HepG2 (cell line): ENCODE measurements around the gene GAL3ST2. TPM values are rescaled to one million over a fixed set of nuclear protein-coding genes. Genes with fewer than 3 reads are reported as not detected.
A peak's percentile ranks its signal among the peaks of the same experiment; 100 is the strongest.

Source experiments
- ASH2L ChIP-seq: fragments of 300-600, 200-600 bp; sonication (generic); IDR thresholded peaks from 2 replicates; pipeline ENCODE4 v1.7.0; 2017; ENCODE audit warnings: low read depth, mild to moderate bottlenecking, moderate library complexity, mixed read lengths, low read length; ENCODE audit not compliant: insufficient read length
- BORCS8-MEF2B ChIP-seq: sonication (generic); formaldehyde crosslinking; IDR thresholded peaks from 2 replicates; pipeline ENCODE4 v1.8.0; 2022; ENCODE audit warnings: mild to moderate bottlenecking, missing genetic modification reagents
- DNMT3B ChIP-seq: conservative IDR thresholded peaks from 2 replicates; pipeline ENCODE4 v1.6.1; 2016; ENCODE audit warnings: missing biosample characterization, control low read depth
- HMG20A ChIP-seq: IDR thresholded peaks from 2 replicates; pipeline ENCODE4 v1.6.1; 2016; ENCODE audit warnings: borderline replicate concordance
- HNF1B ChIP-seq: sonication (generic); formaldehyde crosslinking; IDR thresholded peaks from 2 replicates; pipeline ENCODE4 v1.5.1; 2020; ENCODE audit warnings: mild to moderate bottlenecking, moderate library complexity, missing genetic modification reagents
- HNRNPL ChIP-seq: fragments of 200-400 bp; formaldehyde crosslinking; IDR thresholded peaks from 2 replicates; pipeline ENCODE4 v1.6.1; 2017; ENCODE audit warnings: mild to moderate bottlenecking, low read depth, low read length
- MAX ChIP-seq: IDR thresholded peaks from 2 replicates; pipeline ENCODE4 v1.6.1; 2012; ENCODE audit warnings: inconsistent platforms
- TSC22D2 ChIP-seq: sonication (generic); formaldehyde crosslinking; IDR thresholded peaks from 2 replicates; pipeline ENCODE4 v1.5.1; 2020; ENCODE audit warnings: missing genetic modification reagents, mild to moderate bottlenecking, borderline replicate concordance
- ZNF138 ChIP-seq: sonication (generic); formaldehyde crosslinking; IDR thresholded peaks from 2 replicates; pipeline ENCODE4 v1.5.0; 2020; ENCODE audit warnings: mild to moderate bottlenecking, low read depth, missing genetic modification reagents
- ZNF296 ChIP-seq: sonication (generic); formaldehyde crosslinking; conservative IDR thresholded peaks from 2 replicates; pipeline ENCODE4 v1.5.0; 2020; ENCODE audit warnings: mild to moderate bottlenecking, missing genetic modification reagents
- ZNF546 ChIP-seq: sonication (generic); formaldehyde crosslinking; conservative IDR thresholded peaks from 2 replicates; pipeline ENCODE4 v1.8.1; 2023; ENCODE audit warnings: mild to moderate bottlenecking, missing genetic modification reagents
- ZNF562 ChIP-seq: sonication (generic); formaldehyde crosslinking; IDR thresholded peaks from 2 replicates; pipeline ENCODE4 v1.8.0; 2022; ENCODE audit warnings: missing genetic modification reagents, borderline replicate concordance
- ZNF768 ChIP-seq: sonication (generic); formaldehyde crosslinking; IDR thresholded peaks from 2 replicates; pipeline ENCODE4 v1.4.0; 2020; ENCODE audit warnings: missing genetic modification reagents
- ZNF883 ChIP-seq: sonication (generic); formaldehyde crosslinking; IDR thresholded peaks from 2 replicates; pipeline ENCODE4 v1.5.1; 2020; ENCODE audit warnings: mild to moderate bottlenecking, missing genetic modification reagents; ENCODE audit errors: not compliant biosample characterization
- polyA plus RNA-seq, 8 experiments: library from polyadenylated mRNA; depleted of rRNA in 3 of 8; stranded (reverse) in 7 of 8; unstranded in 1 of 8; fragments of >200 nt; fragmentation: Illumina TruSeq in 4 of 8; extraction: Trizol in 4 of 8; gene quantifications; 2 replicates each; pipeline versions ENCODE4 v1.2.1 to v1.2.3, GENCODE V29; 2011 to 2016; ENCODE audit warnings: low read depth in 4 of 8, missing spikeins in 1 of 8, mixed read lengths in 1 of 8; ENCODE audit not compliant: insufficient read depth in 1 of 8
- total RNA-seq, 5 experiments: library from RNA; depleted of rRNA; stranded (reverse); fragments of >200 nt; fragmentation: Illumina TruSeq; extraction: Trizol; gene quantifications; 2 replicates each; pipeline ENCODE4 v1.2.3, GENCODE V29; 2016; ENCODE audit warnings: low read depth in 1 of 5
- TF ChIP-seq, protein P1 (sequence below), 2 experiments: IDR thresholded peaks; 2 replicates each; pipeline ENCODE4 v1.6.1; 2011 to 2012; ENCODE audit warnings: low read length in 2 of 2, borderline replicate concordance in 1 of 2, low read depth in 1 of 2, mild to moderate bottlenecking in 1 of 2, moderate library complexity in 1 of 2
- TF ChIP-seq, protein P2 (sequence below): sonication (generic); formaldehyde crosslinking; IDR thresholded peaks from 2 replicates; pipeline ENCODE4 v1.5.0; 2020; ENCODE audit warnings: mild to moderate bottlenecking, missing genetic modification reagents, moderate library complexity
- TF ChIP-seq, protein P3 (sequence below): sonication (generic); formaldehyde crosslinking; IDR thresholded peaks from 2 replicates; pipeline ENCODE4 v1.8.0; 2022; ENCODE audit warnings: low read depth, missing genetic modification reagents
- TF ChIP-seq, protein P4 (sequence below): sonication (generic); formaldehyde crosslinking; IDR thresholded peaks from 2 replicates; pipeline ENCODE4 v1.4.0; 2020; ENCODE audit warnings: missing genetic modification reagents, borderline replicate concordance

The GAL3ST2 gene
- total and polyA plus RNA-seq, 2 of the 13 experiments (the other 11 are each of a cell fraction or from before 2014, with no cell fraction given): 0.17 to 0.20 TPM

DNA sequence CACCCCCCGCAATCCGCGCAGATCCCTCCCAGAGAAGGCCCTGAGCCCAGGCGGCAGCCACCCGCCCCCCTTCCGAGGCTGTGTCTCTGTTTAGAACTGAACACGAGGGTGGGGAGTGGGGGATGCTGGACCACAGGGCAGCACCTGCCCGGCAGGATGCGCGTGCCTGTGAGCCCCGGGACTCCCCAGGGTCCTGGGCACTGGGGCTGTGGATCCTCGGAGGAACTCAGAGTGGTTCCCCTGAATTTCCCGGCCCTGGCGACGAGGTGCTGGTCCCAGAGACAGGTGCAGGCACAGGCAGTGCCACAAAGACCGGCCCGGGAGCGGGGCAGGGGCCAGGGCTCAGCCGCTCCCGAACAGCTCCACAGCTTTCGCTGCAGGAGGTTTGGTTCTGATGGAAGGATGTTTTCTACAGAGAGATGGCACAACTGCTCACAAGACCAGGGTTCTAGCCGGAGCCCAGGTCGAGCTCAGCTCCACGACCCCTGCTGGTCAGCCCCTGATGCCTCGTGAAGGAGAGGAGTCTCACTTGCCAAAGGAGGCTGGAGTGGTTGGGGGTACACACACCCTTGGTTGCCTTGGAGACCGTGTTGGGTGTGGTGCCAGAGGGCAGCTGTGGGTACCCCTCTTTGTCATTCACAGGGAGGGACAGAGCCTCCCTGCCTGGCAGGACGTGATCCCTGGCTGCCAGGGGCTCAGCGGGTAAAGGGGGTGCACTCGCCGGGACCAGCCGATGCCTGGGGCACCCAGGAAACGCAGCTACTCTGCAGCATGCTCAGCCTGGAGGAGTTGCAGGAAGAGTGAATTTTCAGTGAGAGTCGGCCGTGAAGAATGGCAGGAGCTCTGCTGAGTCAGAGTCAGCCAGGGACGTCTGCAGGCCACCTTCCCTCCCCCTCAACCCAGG lies 28.0 kb downstream of the GAL3ST2 start (continued):
- TF ChIP-seq ASH2L (no peak), HMG20A (no peak), ZNF562 (no peak), BORCS8-MEF2B (CRISPR knock-in tag) (peak; percentile 56; the same call in 1 of the 2 replicates), HNRNPL (peak; percentile 56; the same call in 1 of the 2 replicates), HNF1B (CRISPR knock-in tag) (no peak), MAX (no peak), ZNF296 (CRISPR knock-in tag) (0 out of 2 replicates have a peak, but pooled peaks have one; percentile 13), ZNF883 (CRISPR knock-in tag) (peak; percentile 20), ZNF546 (CRISPR knock-in tag) (no peak), ZNF138 (CRISPR knock-in tag) (no peak), ZNF768 (CRISPR knock-in tag) (no peak), DNMT3B (no peak), TSC22D2 (CRISPR knock-in tag) (no peak)
- TF ChIP-seq, protein P1, sequence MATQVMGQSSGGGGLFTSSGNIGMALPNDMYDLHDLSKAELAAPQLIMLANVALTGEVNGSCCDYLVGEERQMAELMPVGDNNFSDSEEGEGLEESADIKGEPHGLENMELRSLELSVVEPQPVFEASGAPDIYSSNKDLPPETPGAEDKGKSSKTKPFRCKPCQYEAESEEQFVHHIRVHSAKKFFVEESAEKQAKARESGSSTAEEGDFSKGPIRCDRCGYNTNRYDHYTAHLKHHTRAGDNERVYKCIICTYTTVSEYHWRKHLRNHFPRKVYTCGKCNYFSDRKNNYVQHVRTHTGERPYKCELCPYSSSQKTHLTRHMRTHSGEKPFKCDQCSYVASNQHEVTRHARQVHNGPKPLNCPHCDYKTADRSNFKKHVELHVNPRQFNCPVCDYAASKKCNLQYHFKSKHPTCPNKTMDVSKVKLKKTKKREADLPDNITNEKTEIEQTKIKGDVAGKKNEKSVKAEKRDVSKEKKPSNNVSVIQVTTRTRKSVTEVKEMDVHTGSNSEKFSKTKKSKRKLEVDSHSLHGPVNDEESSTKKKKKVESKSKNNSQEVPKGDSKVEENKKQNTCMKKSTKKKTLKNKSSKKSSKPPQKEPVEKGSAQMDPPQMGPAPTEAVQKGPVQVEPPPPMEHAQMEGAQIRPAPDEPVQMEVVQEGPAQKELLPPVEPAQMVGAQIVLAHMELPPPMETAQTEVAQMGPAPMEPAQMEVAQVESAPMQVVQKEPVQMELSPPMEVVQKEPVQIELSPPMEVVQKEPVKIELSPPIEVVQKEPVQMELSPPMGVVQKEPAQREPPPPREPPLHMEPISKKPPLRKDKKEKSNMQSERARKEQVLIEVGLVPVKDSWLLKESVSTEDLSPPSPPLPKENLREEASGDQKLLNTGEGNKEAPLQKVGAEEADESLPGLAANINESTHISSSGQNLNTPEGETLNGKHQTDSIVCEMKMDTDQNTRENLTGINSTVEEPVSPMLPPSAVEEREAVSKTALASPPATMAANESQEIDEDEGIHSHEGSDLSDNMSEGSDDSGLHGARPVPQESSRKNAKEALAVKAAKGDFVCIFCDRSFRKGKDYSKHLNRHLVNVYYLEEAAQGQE (IDR thresholded peaks at IDR 0.05; ENCODE audit: borderline replicate concordance in 1 of 2, low read depth in 1 of 2, low read length in 2 of 2): no peak
- TF ChIP-seq, protein P2, sequence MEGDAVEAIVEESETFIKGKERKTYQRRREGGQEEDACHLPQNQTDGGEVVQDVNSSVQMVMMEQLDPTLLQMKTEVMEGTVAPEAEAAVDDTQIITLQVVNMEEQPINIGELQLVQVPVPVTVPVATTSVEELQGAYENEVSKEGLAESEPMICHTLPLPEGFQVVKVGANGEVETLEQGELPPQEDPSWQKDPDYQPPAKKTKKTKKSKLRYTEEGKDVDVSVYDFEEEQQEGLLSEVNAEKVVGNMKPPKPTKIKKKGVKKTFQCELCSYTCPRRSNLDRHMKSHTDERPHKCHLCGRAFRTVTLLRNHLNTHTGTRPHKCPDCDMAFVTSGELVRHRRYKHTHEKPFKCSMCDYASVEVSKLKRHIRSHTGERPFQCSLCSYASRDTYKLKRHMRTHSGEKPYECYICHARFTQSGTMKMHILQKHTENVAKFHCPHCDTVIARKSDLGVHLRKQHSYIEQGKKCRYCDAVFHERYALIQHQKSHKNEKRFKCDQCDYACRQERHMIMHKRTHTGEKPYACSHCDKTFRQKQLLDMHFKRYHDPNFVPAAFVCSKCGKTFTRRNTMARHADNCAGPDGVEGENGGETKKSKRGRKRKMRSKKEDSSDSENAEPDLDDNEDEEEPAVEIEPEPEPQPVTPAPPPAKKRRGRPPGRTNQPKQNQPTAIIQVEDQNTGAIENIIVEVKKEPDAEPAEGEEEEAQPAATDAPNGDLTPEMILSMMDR: peak; percentile 26; the same call in 1 of the 2 replicates
- TF ChIP-seq, protein P3, sequence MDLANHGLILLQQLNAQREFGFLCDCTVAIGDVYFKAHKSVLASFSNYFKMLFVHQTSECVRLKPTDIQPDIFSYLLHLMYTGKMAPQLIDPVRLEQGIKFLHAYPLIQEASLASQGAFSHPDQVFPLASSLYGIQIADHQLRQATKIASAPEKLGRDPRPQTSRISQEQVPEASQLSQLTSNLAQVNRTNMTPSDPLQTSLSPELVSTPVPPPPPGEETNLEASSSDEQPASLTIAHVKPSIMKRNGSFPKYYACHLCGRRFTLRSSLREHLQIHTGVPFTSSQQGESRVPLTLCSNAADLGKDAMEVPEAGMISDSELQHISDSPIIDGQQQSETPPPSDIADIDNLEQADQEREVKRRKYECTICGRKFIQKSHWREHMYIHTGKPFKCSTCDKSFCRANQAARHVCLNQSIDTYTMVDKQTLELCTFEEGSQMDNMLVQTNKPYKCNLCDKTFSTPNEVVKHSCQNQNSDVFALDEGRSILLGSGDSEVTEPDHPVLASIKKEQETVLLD (CRISPR knock-in tag): no peak
- TF ChIP-seq, protein P4, sequence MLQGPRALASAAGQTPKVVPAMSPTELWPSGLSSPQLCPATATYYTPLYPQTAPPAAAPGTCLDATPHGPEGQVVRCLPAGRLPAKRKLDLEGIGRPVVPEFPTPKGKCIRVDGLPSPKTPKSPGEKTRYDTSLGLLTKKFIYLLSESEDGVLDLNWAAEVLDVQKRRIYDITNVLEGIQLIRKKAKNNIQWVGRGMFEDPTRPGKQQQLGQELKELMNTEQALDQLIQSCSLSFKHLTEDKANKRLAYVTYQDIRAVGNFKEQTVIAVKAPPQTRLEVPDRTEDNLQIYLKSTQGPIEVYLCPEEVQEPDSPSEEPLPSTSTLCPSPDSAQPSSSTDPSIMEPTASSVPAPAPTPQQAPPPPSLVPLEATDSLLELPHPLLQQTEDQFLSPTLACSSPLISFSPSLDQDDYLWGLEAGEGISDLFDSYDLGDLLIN (CRISPR knock-in tag): no peak
